K562 (cell line): ENCODE measurements around the gene RNF13. TPM values are rescaled to one million over a fixed set of nuclear protein-coding genes. Genes with fewer than 3 reads are reported as not detected.

ENCODE experiments used
- ATAC-seq: fragments of 200-7000 bp; cut with Tn5 transposase; 3 replicates; pipeline ENCODE4 v1.9.1; 2020; ENCODE audit warnings: moderate library complexity
- BruUV-seq: library from RNA; stranded (reverse); fragments of 400-500 nt; replicated peaks from 2 replicates; lab custom pipeline; 2021; lab: Mats Ljungman, UMichigan
- CTCF ChIA-PET: fragments of 300-600 bp; formaldehyde crosslinking; extraction: SDS; loops from one replicate; lab custom pipeline; 2021; ENCODE audit warnings: low intra/inter-chr PET ratio; lab: Yijun Ruan, JAX
- POLR2A ChIA-PET: fragments of 300-600, 350-650 bp; sonication (Branson Sonifier 250); formaldehyde crosslinking; extraction: SDS; loops from one replicate; lab custom pipeline; 2021; ENCODE audit warnings: antibody characterized with exemption, inconsistent platforms; lab: Yijun Ruan, JAX
- DNase-seq, 4 experiments: peaks; one replicate each; pipeline versions ENCODE4 v3.0.0 to v3.0.0-alpha.2; 2011 to 2018; ENCODE audit warnings: low spot score in 3 of 4, mixed read lengths in 3 of 4; ENCODE audit errors: extremely low read depth in 1 of 4
- FAIRE-seq: peaks from 2 replicates; lab custom pipeline; 2011; peaks lifted over from hg19 to GRCh38; lab: Jason Lieb, UNC
- H2AFZ ChIP-seq: 2 replicates; pipeline ENCODE4 v1.6.0; 2011; ENCODE audit warnings: low read depth, low read length, control low read depth, inconsistent platforms
- H3K27ac ChIP-seq: fragments of 200-600 bp; 3 replicates; pipeline ENCODE4 v1.8.0; 2011; ENCODE audit warnings: low read depth, mild to moderate bottlenecking, control low read depth, inconsistent platforms, low read length, moderate library complexity, mixed read lengths; ENCODE audit errors: extremely low read depth
- H3K27me3 ChIP-seq, 2 experiments: fragments of 300-600 bp in 1 of 2; 2 replicates in 1 of 2; 3 replicates in 1 of 2; pipeline versions ENCODE4 v1.6.0 to v1.8.0; 2011; ENCODE audit warnings: inconsistent platforms in 2 of 2, low read length in 2 of 2, mild to moderate bottlenecking in 1 of 2, mixed read lengths in 1 of 2, moderate library complexity in 1 of 2; ENCODE audit not compliant: control insufficient read depth in 2 of 2, insufficient read depth in 2 of 2
- H3K36me3 ChIP-seq: fragments of 300-600 bp; 3 replicates; pipeline ENCODE4 v1.8.0; 2011; ENCODE audit warnings: mild to moderate bottlenecking, low read length, inconsistent platforms; ENCODE audit not compliant: control insufficient read depth, insufficient read depth
- H3K4me1 ChIP-seq, 2 experiments: fragments of 200-600 bp in 1 of 2; replicated peaks in 1 of 2; 2 replicates in 1 of 2; 3 replicates in 1 of 2; pipeline versions ENCODE4 v1.5.1 to v1.8.0; 2011; ENCODE audit warnings: inconsistent platforms in 2 of 2, low read length in 2 of 2, mild to moderate bottlenecking in 1 of 2, mixed read lengths in 1 of 2, moderate library complexity in 1 of 2; ENCODE audit not compliant: control insufficient read depth in 2 of 2, insufficient read depth in 2 of 2
- H3K4me2 ChIP-seq: 2 replicates; pipeline ENCODE4 v1.6.1; 2011; ENCODE audit warnings: low read length, control low read depth, inconsistent platforms, mixed read lengths; ENCODE audit not compliant: insufficient read depth
- H3K4me3 ChIP-seq: fragments of 200-600 bp; sonication (generic), shearing (Covaris generic); 2 replicates; pipeline ENCODE4 v1.5.1; 2016; ENCODE audit warnings: control low read depth, inconsistent platforms
- H3K79me2 ChIP-seq: fragments of 200-600 bp; 3 replicates; pipeline ENCODE4 v1.8.0; 2011; ENCODE audit warnings: low read length, inconsistent platforms; ENCODE audit not compliant: control insufficient read depth, insufficient read depth
- H3K9ac ChIP-seq, 2 experiments: 2 replicates each; pipeline versions ENCODE4 v1.6.0 to v1.6.1; 2011; ENCODE audit warnings: low read depth in 2 of 2, low read length in 2 of 2, control low read depth in 1 of 2, inconsistent platforms in 1 of 2, mild to moderate bottlenecking in 1 of 2, mixed read lengths in 1 of 2; ENCODE audit not compliant: insufficient read depth in 1 of 2
- H3K9me1 ChIP-seq: one replicate; pipeline ENCODE4 v1.6.0; 2011; ENCODE audit warnings: inconsistent platforms, mild to moderate bottlenecking, low read length, moderate library complexity; ENCODE audit not compliant: control insufficient read depth, insufficient read depth
- H3K9me3 ChIP-seq: replicated peaks from 2 replicates; pipeline ENCODE4 v1.5.1; 2011; ENCODE audit warnings: low read depth, low read length, inconsistent platforms; ENCODE audit not compliant: control insufficient read depth, insufficient read depth
- H4K20me1 ChIP-seq: replicated peaks from 2 replicates; pipeline ENCODE4 v1.6.1; 2011; ENCODE audit warnings: low read length, inconsistent platforms, mixed read lengths; ENCODE audit not compliant: control insufficient read depth, insufficient read depth
- C11orf30 ChIP-seq: fragments of 450-650 bp; IDR thresholded peaks from 2 replicates; pipeline ENCODE4 v1.6.1; 2016; ENCODE audit warnings: low read depth, mild to moderate bottlenecking
- MAFG ChIP-seq: fragments of 450-650 bp; conservative IDR thresholded peaks from 2 replicates; pipeline ENCODE4 v1.6.1; 2016; ENCODE audit warnings: missing genetic modification characterization, missing compliant biosample characterization
- ZNF316 ChIP-seq: fragments of 450-650 bp; IDR thresholded peaks from 2 replicates; pipeline ENCODE4 v1.6.1; 2016
- WGBS: fragments of 100-300 bp; shearing (Covaris generic); methylation state at CpG from one replicate; pipeline ENCODE4 v1.1.6; 2016; ENCODE audit warnings: low coverage, mixed read lengths; ENCODE audit not compliant: insufficient coverage; ENCODE audit errors: missing lambda C conversion rate; 5-methylcytosine and 5-hydroxymethylcytosine counted together
- in situ Hi-C: fragments of 300-500 bp; cut with MboI; formaldehyde crosslinking; loops from 4 replicates; pipeline ENCODE4 v1.15.0; 2018; ENCODE audit warnings: inconsistent platforms, mixed read lengths
- intact Hi-C: fragments of 100-400 bp; cut with micrococcal nuclease; formaldehyde crosslinking; loops from 2 replicates; pipeline ENCODE4 v1.14.2; 2022
- polyA plus RNA-seq, 8 experiments: library from polyadenylated mRNA; depleted of rRNA in 4 of 8; stranded (reverse) in 5 of 8; unstranded in 3 of 8; fragments of >200 nt; fragmentation: Nextera tagmentation in 2 of 8; fragmentation: Illumina TruSeq in 1 of 8; extraction: Ambion mirVana in 2 of 8; extraction: Trizol in 1 of 8; gene quantifications; 2 replicates each; pipeline versions ENCODE4 v1.2.1 to v1.2.3, GENCODE V29; 2011 to 2014; ENCODE audit warnings: inconsistent platforms in 1 of 8, missing spikeins in 1 of 8
- total RNA-seq, 7 experiments: library from RNA; depleted of rRNA in 6 of 7; stranded (reverse); fragments of >200 nt in 6 of 7; fragmentation: Illumina TruSeq in 2 of 7; extraction: Trizol in 2 of 7; gene quantifications; 2 replicates each; pipeline versions ENCODE4 v1.2.1 to v1.2.3, GENCODE V29; 2011 to 2021; ENCODE audit warnings: low replicate concordance in 1 of 7
- TF ChIP-seq, protein P1 (sequence below): fragments of 250-450 bp; sonication (Bioruptor Pico); IDR thresholded peaks from 2 replicates; pipeline ENCODE4 v1.8.0; 2022; ENCODE audit warnings: inconsistent platforms, mild to moderate bottlenecking, moderate library complexity, borderline replicate concordance
- TF ChIP-seq, protein P2 (sequence below): fragments of 250-450 bp; sonication (Bioruptor Pico); IDR thresholded peaks from 2 replicates; pipeline ENCODE4 v1.4.0; 2020

RNF13 gene
- total and polyA plus RNA-seq, 9 of the 15 experiments (the other 6 are each of a cell fraction or from before 2014, with no cell fraction given) = 12.7 to 35.8 (median 18.9) TPM

DNA sequence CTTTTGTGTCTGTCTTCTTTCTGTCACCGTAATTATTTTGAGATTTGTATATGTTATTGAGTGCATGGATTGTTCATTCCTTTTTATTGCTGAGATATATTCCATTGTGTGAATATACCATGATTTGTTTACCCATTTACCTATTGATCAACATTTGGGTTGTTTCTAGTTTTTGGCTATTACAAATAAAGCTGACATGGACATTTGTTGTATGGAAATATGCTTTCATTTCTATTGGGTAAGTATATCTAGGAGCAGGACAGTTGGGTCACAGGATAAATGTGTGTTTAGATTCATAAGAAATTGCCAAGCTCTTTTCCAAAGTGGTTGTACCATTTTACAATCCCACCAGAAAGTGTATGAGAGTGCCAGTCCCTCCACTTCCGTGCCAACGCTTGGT, 106.5 kb downstream of the RNF13 start:
- no peak overlapping the region for H3K27ac ChIP-seq
- in situ Hi-C loops (no loop called here), intact Hi-C loops (no loop called here)
- WGBS = 75% methylated on average over 3 of the region's 3 CpGs
- no peaks in the 10 kb centered on the region for H3K27me3 ChIP-seq
- ATAC-seq (no peak), FAIRE-seq (no peak), DNase-seq (no peak)
- no peak overlapping the region for H3K9ac ChIP-seq
- H3K79me2 ChIP-seq = no peaks in the 10 kb centered on the region
- BruUV-seq = no TSS peak
- TF ChIP-seq C11orf30 (peak; percentile 37; the same call in 1 of the 2 replicates), ZNF316 (peak; percentile 66), MAFG (tag) (0 out of 2 replicates have a peak, but pooled peaks have one; percentile 23)
- TF ChIP-seq, protein P1, sequence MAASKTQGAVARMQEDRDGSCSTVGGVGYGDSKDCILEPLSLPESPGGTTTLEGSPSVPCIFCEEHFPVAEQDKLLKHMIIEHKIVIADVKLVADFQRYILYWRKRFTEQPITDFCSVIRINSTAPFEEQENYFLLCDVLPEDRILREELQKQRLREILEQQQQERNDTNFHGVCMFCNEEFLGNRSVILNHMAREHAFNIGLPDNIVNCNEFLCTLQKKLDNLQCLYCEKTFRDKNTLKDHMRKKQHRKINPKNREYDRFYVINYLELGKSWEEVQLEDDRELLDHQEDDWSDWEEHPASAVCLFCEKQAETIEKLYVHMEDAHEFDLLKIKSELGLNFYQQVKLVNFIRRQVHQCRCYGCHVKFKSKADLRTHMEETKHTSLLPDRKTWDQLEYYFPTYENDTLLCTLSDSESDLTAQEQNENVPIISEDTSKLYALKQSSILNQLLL (CRISPR knock-in tag) = no peak
- TF ChIP-seq, protein P2, sequence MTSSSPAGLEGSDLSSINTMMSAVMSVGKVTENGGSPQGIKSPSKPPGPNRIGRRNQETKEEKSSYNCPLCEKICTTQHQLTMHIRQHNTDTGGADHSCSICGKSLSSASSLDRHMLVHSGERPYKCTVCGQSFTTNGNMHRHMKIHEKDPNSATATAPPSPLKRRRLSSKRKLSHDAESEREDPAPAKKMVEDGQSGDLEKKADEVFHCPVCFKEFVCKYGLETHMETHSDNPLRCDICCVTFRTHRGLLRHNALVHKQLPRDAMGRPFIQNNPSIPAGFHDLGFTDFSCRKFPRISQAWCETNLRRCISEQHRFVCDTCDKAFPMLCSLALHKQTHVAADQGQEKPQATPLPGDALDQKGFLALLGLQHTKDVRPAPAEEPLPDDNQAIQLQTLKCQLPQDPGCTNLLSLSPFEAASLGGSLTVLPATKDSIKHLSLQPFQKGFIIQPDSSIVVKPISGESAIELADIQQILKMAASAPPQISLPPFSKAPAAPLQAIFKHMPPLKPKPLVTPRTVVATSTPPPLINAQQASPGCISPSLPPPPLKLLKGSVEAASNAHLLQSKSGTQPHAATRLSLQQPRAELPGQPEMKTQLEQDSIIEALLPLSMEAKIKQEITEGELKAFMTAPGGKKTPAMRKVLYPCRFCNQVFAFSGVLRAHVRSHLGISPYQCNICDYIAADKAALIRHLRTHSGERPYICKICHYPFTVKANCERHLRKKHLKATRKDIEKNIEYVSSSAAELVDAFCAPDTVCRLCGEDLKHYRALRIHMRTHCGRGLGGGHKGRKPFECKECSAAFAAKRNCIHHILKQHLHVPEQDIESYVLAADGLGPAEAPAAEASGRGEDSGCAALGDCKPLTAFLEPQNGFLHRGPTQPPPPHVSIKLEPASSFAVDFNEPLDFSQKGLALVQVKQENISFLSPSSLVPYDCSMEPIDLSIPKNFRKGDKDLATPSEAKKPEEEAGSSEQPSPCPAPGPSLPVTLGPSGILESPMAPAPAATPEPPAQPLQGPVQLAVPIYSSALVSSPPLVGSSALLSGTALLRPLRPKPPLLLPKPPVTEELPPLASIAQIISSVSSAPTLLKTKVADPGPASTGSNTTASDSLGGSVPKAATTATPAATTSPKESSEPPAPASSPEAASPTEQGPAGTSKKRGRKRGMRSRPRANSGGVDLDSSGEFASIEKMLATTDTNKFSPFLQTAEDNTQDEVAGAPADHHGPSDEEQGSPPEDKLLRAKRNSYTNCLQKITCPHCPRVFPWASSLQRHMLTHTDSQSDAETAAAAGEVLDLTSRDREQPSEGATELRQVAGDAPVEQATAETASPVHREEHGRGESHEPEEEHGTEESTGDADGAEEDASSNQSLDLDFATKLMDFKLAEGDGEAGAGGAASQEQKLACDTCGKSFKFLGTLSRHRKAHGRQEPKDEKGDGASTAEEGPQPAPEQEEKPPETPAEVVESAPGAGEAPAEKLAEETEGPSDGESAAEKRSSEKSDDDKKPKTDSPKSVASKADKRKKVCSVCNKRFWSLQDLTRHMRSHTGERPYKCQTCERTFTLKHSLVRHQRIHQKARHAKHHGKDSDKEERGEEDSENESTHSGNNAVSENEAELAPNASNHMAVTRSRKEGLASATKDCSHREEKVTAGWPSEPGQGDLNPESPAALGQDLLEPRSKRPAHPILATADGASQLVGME (CRISPR knock-in tag) = no peak
- no peaks in the 10 kb centered on the region for H3K9me1 ChIP-seq
- no peaks in the 10 kb centered on the region for H3K9me3 ChIP-seq
- no peaks in the 10 kb centered on the region for H4K20me1 ChIP-seq
- no peak overlapping the region for H3K4me2 ChIP-seq
- no peak overlapping the region for H2AFZ ChIP-seq
- no peak overlapping the region for H3K4me3 ChIP-seq
- no peaks in the 10 kb centered on the region for H3K36me3 ChIP-seq
- CTCF ChIA-PET = no interaction called here
- H3K4me1 ChIP-seq = no peaks in the 10 kb centered on the region
- POLR2A ChIA-PET = interaction anchor here (1.0 kb wide), 1 partner anchor 10 kb away, joined by 3 read pairs; no protein-coding TSS in a partner anchor
